ENCODE results near the gene NOM1.

Gene NOM1

GRCh38 chr7:157004521-157005455 lies 55.3 kb downstream of the NOM1 start:
- DNase-seq, result no peak

GRCh38 chr7:157005456-157006204 lies 56.1 kb downstream of the NOM1 start:
- DNase-seq, result no peak

GRCh38 chr7:157006205-157006747 lies 56.8 kb downstream of the NOM1 start:
- no peak for DNase-seq

- no peak for DNase-seq
Measured at GRCh38 chr7:157006829-157007469, 57.4 kb downstream of the NOM1 start.

- DNase-seq, result no peak
Measured at GRCh38 chr7:157007470-157008066, 58.1 kb downstream of the NOM1 start.

GRCh38 chr7:157008206-157009169 lies 59.0 kb downstream of the NOM1 start:
- no peak for DNase-seq

- peak; percentile 60 for DNase-seq
Measured at GRCh38 chr7:157009170-157009777, 59.8 kb downstream of the NOM1 start.

- peak; percentile 65 for DNase-seq
Measured at GRCh38 chr7:157009778-157010587, 60.5 kb downstream of the NOM1 start.

- DNase-seq, result peak; percentile 99
Measured at GRCh38 chr7:157010588-157011332, 61.2 kb downstream of the NOM1 start, which contains the start of gene MNX1. TSS of gene MNX1 (minus strand) at chr7:157010663. CDS start at chr7:157010350, 313 bp downstream.

- DNase-seq, result no peak
Measured at GRCh38 chr7:157011333-157012112, 62.0 kb downstream of the NOM1 start.

- DNase-seq, result no peak
Measured at GRCh38 chr7:157012113-157012547, 62.6 kb downstream of the NOM1 start.

GRCh38 chr7:157013101-157013500 lies 63.6 kb downstream of the NOM1 start:
- no peak for DNase-seq

- DNase-seq, result no peak
Measured at GRCh38 chr7:157013602-157014549, 64.4 kb downstream of the NOM1 start.

GRCh38 chr7:157014635-157015555 lies 65.4 kb downstream of the NOM1 start:
- DNase-seq, result no peak

- no peak for DNase-seq
Measured at GRCh38 chr7:157016024-157016351, 66.5 kb downstream of the NOM1 start.
